Common myeloid progenitor, CD34-positive (primary cell): ENCODE data around the gene PDE2A.

Experiments
- CTCF ChIA-PET: fragments of 350-600 bp; sonication (Branson Sonifier 250); formaldehyde crosslinking; loops from one replicate; lab custom pipeline; 2021; ENCODE audit warnings: antibody characterized with exemption; lab: Charles Lee
- POLR2A ChIA-PET: fragments of 350-600 bp; sonication (Branson Sonifier 250); formaldehyde crosslinking; loops from one replicate; lab custom pipeline; 2021; ENCODE audit warnings: antibody characterized with exemption; lab: Charles Lee
- DNase-seq, 3 donors: peaks; one replicate each; pipeline versions ENCODE4 v3.0.0 to v3.0.0-alpha.2; 2013
- H3K27ac ChIP-seq, 2 experiments: 1 replicate in 1 of 2; 2 replicates in 1 of 2; pipeline ENCODE4 v1.7.0; 2013; ENCODE audit warnings: inconsistent platforms in 2 of 2, low read length in 2 of 2, mild to moderate bottlenecking in 2 of 2, low read depth in 1 of 2, moderate library complexity in 1 of 2; ENCODE audit not compliant: severe bottlenecking in 2 of 2, insufficient read depth in 1 of 2, poor library complexity in 1 of 2
- H3K27me3 ChIP-seq, 5 experiments: replicated peaks in 2 of 5; 1 replicate in 3 of 5; 2 replicates in 2 of 5; pipeline versions ENCODE4 v1.6.1 to v1.7.0; 2013; ENCODE audit warnings: low read length in 4 of 5, mild to moderate bottlenecking in 2 of 5, moderate library complexity in 2 of 5, inconsistent platforms in 1 of 5; ENCODE audit not compliant: insufficient read depth in 5 of 5, control insufficient read depth in 4 of 5
- H3K36me3 ChIP-seq, 4 experiments: 1 replicate in 2 of 4; 2 replicates in 2 of 4; pipeline versions ENCODE4 v1.6.1 to v1.7.0; 2013; ENCODE audit warnings: low read length in 3 of 4, control low read depth in 1 of 4, mild to moderate bottlenecking in 1 of 4; ENCODE audit not compliant: control insufficient read depth in 4 of 4, insufficient read depth in 4 of 4
- H3K4me1 ChIP-seq, 4 experiments: 1 replicate in 3 of 4; 2 replicates in 1 of 4; pipeline versions ENCODE4 v1.6.1 to v1.7.1; 2013; ENCODE audit warnings: low read length in 3 of 4, mild to moderate bottlenecking in 3 of 4, control low read depth in 1 of 4, inconsistent platforms in 1 of 4, moderate library complexity in 1 of 4; ENCODE audit not compliant: control insufficient read depth in 4 of 4, insufficient read depth in 4 of 4; ENCODE audit errors: control extremely low read depth in 1 of 4
- H3K4me3 ChIP-seq, 7 experiments: 1 replicate in 4 of 7; 2 replicates in 3 of 7; pipeline versions ENCODE4 v1.5.1 to v1.7.0; 2013; ENCODE audit warnings: mild to moderate bottlenecking in 7 of 7, low read length in 6 of 7, moderate library complexity in 6 of 7, inconsistent platforms in 2 of 7, low read depth in 2 of 7, control low read depth in 1 of 7; ENCODE audit not compliant: insufficient read depth in 4 of 7, control insufficient read depth in 1 of 7; ENCODE audit errors: extremely low read depth in 1 of 7
- H3K9me3 ChIP-seq, 5 experiments: 1 replicate in 4 of 5; 2 replicates in 1 of 5; pipeline versions ENCODE4 v1.6.1 to v1.7.1; 2013; ENCODE audit warnings: low read length in 4 of 5, mild to moderate bottlenecking in 2 of 5, inconsistent platforms in 1 of 5, low read depth in 1 of 5, moderate library complexity in 1 of 5; ENCODE audit not compliant: control insufficient read depth in 4 of 5, insufficient read depth in 2 of 5; ENCODE audit errors: control extremely low read depth in 1 of 5
- WGBS: methylation state at CpG from one replicate; pipeline ENCODE4 v1.1.5; 2013; ENCODE audit not compliant: insufficient coverage; 5-methylcytosine and 5-hydroxymethylcytosine counted together

The PDE2A gene

GRCh38 chr11:72627594-72628281, 46.5 kb downstream of the PDE2A start:
- Histone ChIP-seq H3K4me3 (no peak overlapping the region), H3K4me1 (peaks cover 0 to 26% (median 18%) of the 10 kb centered on the region in 4 experiments), H3K9me3 (no peaks in the 10 kb centered on the region), H3K27ac (no peak overlapping the region), H3K27me3 (peaks cover 0 to 2% (median 0%) of the 10 kb centered on the region in 5 experiments), H3K36me3 (no peaks in the 10 kb centered on the region)
- DNase-seq: no peak
- POLR2A ChIA-PET: interaction anchor here (0.6 kb wide), 1 partner anchor 16 kb away, joined by 3 read pairs; no protein-coding TSS in a partner anchor
- CTCF ChIA-PET: interaction anchor here (0.9 to 3.6 kb wide), 6 partner anchors 7 to 53 kb away, joined by 3 to 9 read pairs (median 4); no protein-coding TSS in a partner anchor
- WGBS: 98% methylated on average over 5 of the region's 7 CpGs

- 87% methylated on average over 11 of the region's 11 CpGs for WGBS
- Histone ChIP-seq H3K4me1 (peaks cover 0 to 26% (median 18%) of the 10 kb centered on the region in 4 experiments), H3K9me3 (no peaks in the 10 kb centered on the region), H3K27me3 (peaks cover 0 to 2% (median 0%) of the 10 kb centered on the region in 5 experiments), H3K27ac (no peak overlapping the region), H3K4me3 (no peak overlapping the region), H3K36me3 (no peaks in the 10 kb centered on the region)
- POLR2A ChIA-PET: interaction anchor here (0.5 kb wide), 1 partner anchor 139 kb away, joined by 3 read pairs; no protein-coding TSS in a partner anchor
- CTCF ChIA-PET: interaction anchor here (0.9 to 2.5 kb wide), 5 partner anchors 12 to 39 kb away, joined by 3 to 12 read pairs (median 4); no protein-coding TSS in a partner anchor
- no peak for DNase-seq
These were observed 47.7 kb downstream of the PDE2A start for GRCh38 chr11:72626414-72626936.

GRCh38 chr11:72625691-72626413, 48.4 kb downstream of the PDE2A start:
- H3K9me3 ChIP-seq: no peaks in the 10 kb centered on the region
- H3K4me3 ChIP-seq: no peak overlapping the region
- WGBS: 56% methylated on average over 18 of the region's 20 CpGs
- no peak overlapping the region for H3K27ac ChIP-seq
- CTCF ChIA-PET: interaction anchor here (1.6 to 2.5 kb wide), 3 partner anchors 12 to 39 kb away, joined by 4 to 12 read pairs (median 5); no protein-coding TSS in a partner anchor
- no peaks in the 10 kb centered on the region for H3K36me3 ChIP-seq
- POLR2A ChIA-PET: no interaction called here
- peaks cover 0 to 29% (median 21%) of the 10 kb centered on the region in 4 experiments for H3K4me1 ChIP-seq
- peak in 1 of 3 donors; percentile 23 for DNase-seq
- peaks cover 0 to 2% (median 0%) of the 10 kb centered on the region in 5 experiments for H3K27me3 ChIP-seq

- no peaks in the 10 kb centered on the region for H3K9me3 ChIP-seq
- H3K27ac ChIP-seq: no peak overlapping the region
- peaks cover 0 to 2% (median 0%) of the 10 kb centered on the region in 5 experiments for H3K27me3 ChIP-seq
- ChIA-PET CTCF (interaction anchor here (1.1 to 2.5 kb wide), 2 partner anchors 9 to 38 kb away, joined by 4 to 12 read pairs; no protein-coding TSS in a partner anchor), POLR2A (interaction anchor here (0.6 kb wide), 1 partner anchor 40 kb away, joined by 3 read pairs; no protein-coding TSS in a partner anchor)
- peak; percentile 45 to 89 (median 79) for DNase-seq
- WGBS: 44% methylated on average over 12 of the region's 12 CpGs
- H3K4me3 ChIP-seq: peak overlapping the region in 1 of 7 experiments; percentile 27
- no peaks in the 10 kb centered on the region for H3K36me3 ChIP-seq
- H3K4me1 ChIP-seq: peaks cover 0 to 31% (median 22%) of the 10 kb centered on the region in 4 experiments
These were observed 49.6 kb downstream of the PDE2A start for GRCh38 chr11:72624496-72625201.

- H3K36me3 ChIP-seq: no peaks in the 10 kb centered on the region
- CTCF ChIA-PET: interaction anchor here (0.8 to 1.6 kb wide), 3 partner anchors 15 to 36 kb away, joined by 3 to 4 read pairs (median 4); no protein-coding TSS in a partner anchor
- no peak for DNase-seq
- WGBS: 95% methylated on average over 8 of the region's 8 CpGs
- peaks cover 0 to 31% (median 22%) of the 10 kb centered on the region in 4 experiments for H3K4me1 ChIP-seq
- no peaks in the 10 kb centered on the region for H3K9me3 ChIP-seq
- H3K4me3 ChIP-seq: no peak overlapping the region
- POLR2A ChIA-PET: no interaction called here
- no peak overlapping the region for H3K27ac ChIP-seq
- H3K27me3 ChIP-seq: peaks cover 0 to 2% (median 0%) of the 10 kb centered on the region in 5 experiments
These were observed 51.2 kb downstream of the PDE2A start for GRCh38 chr11:72623052-72623451.

- 60% methylated on average over 2 of the region's 4 CpGs for WGBS
- ChIA-PET CTCF (interaction anchor here (0.8 to 2.6 kb wide), 4 partner anchors 7 to 31 kb away, joined by 3 to 7 read pairs (median 4); no protein-coding TSS in a partner anchor), POLR2A (no interaction called here)
- H3K27me3 ChIP-seq: peaks cover 0 to 7% (median 0%) of the 10 kb centered on the region in 5 experiments
- no peak overlapping the region for H3K27ac ChIP-seq
- no peaks in the 10 kb centered on the region for H3K9me3 ChIP-seq
- peaks cover 0 to 25% (median 21%) of the 10 kb centered on the region in 4 experiments for H3K4me1 ChIP-seq
- H3K4me3 ChIP-seq: no peak overlapping the region
- H3K36me3 ChIP-seq: no peaks in the 10 kb centered on the region
- no peak for DNase-seq
These were observed 53.1 kb downstream of the PDE2A start for GRCh38 chr11:72621008-72621610.
